Bone marrow (tissue), 2 donors: Measurements from ENCODE around the gene CYP26B1.

ENCODE experiments used
- DNase-seq, 2 donors: peaks; one replicate each; lab custom pipeline; 2025; lab: John Stamatoyannopoulos, UW

The CYP26B1 gene

DNA sequence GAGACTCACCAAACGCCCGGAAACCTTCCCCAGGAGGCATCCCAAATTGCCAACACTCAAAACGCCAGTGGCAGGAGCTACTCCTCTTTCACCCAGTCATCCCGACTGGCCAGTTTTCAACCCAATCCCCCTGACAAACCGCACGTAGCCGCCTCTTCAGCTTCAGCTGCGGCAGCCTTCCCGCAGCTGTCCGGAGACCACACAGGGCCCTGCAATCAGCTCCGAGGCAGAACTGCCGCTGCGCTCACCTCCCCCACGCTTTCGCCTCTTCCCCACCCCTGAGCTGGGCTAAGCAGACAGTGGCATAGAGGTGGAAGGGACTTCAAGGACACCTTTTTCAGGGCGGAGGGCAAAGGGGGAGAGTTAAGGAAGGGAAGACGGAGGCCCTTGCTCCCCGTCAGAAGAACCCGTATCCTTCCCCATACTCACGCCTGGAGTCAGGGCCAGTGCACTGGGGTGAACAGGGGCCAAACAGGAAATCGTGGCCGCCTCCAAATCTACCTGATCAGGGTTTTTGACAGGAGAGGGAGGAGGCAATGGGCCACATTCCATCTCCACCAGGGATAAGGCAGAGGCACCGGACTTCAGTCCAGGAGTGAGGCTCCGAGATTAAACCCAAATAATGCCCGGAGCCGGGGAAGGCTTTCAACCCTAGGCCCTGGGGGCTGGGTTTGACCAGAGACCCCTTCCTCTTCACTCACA, 16.9 kb downstream of the CYP26B1 start:
- no peak for DNase-seq

DNA sequence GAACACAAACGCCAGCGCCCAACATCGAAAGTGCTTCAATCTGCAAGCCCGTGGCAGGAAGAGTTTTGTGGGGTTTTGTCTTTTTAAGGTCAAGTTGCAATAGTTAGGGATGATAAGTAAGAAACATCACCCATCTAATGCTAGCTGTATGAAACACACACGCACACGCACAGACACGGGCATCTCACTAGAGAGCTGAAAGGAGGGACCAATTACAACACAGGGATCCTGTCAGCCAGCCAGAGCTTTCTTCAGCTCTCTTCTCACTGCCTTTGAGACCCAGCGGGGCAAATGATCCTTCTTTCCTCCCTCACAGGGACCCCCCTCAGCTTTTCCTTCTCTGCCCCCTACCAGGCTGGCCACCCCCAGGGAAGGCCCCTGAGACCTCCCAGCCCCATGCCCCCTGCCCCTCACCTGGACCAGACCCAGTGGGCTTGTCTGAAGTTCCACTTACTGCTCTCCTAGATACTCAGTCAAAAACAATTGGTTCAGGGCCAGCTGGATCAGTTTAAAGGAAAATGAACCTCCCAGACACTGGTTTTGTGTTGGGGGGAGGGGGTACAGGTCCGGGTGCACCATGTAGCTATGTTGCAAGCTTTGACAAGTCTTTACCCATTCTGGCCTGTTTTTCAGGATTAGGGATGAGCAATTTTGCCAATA, 17.9 kb downstream of the CYP26B1 start:
- no peak for DNase-seq

DNA sequence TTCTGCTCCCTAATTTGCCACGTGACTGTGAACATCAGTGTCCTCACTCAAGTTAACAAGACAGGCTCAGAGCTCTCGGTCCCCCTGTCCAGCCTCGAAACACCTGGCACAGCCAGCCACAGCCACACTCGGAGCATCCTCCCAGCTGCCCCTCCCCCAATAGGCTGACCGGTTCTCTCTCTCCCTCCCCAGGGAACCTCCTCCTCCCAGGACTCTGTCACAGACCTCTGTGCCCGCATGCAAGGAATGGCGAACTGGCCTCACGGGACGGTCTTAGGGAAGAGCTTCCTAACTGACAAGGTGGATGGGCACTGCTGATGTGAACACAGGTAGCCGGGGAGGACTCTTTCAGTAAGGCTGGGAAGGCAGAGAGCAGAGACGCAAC, 18.8 kb downstream of the CYP26B1 start:
- DNase-seq = no peak

DNA sequence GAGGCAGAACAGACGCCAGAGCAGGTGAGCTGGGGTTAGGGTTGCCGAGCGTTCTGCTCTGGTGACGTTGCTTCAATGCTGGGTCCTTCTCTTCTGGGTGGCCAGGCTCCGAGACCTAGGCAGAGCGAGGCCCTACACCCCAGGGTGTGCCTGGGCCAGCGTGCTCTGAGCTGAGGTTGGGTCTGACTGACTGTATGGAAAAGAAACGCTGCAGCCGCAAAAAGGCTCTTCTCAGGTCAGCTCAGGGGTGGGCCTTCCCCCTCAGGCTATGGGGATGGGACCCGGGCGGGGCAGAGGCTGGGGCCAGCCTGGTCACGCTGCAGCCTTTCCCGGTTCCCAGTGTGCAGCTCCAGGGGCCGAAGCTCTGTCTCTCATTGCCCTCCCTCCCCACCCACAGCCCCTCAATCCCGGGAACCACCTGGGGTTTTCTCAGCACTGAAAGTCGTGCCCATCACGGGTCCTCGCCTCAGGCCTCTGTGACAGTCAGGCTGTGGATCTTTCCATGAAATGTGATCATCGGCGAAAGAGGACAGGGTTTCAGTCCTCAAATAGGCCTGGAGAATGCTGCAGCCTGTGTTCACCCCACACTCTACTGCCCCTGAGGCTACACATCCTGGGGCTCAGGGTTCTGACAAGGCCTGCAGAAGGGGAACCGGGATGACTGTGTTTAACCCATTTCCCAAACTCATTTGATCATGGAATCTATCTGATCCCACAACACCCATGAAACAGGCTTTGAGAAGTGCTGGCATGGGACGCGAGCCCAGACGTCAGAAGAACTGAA, 19.4 kb downstream of the CYP26B1 start:
- no peak for DNase-seq

DNA sequence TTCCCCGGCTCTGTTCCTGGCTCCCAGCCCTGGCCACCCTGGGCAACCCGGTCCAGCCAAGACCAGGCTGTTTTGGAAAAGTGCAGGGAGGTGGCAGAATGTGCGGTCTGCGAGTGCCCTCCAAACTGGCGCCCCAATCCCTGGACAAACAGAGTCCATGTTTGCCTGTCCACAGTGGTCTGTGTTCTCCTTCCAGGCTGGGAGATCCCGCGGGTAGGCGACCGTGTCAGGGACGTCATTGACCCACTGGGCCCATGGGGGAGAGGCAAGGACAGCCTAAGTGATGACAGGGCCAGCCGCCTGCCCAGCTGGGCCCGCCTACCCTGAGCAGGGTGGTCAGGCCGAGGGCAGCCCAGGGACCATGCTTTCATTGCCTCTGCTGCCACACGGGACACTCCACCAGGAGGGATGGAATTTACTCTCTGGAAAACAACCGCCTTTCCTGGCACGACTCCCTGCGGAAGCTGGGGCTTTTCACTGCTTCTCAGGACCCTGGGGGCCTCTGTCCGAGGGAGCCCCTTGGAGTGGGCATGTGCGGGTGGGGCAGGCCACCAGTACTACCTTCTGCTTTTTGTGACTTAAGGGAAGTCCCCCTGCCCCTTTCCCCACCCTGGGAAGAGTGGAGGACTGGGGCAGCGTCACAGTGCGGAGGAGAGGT, 20.1 kb downstream of the CYP26B1 start:
- no peak for DNase-seq

DNA sequence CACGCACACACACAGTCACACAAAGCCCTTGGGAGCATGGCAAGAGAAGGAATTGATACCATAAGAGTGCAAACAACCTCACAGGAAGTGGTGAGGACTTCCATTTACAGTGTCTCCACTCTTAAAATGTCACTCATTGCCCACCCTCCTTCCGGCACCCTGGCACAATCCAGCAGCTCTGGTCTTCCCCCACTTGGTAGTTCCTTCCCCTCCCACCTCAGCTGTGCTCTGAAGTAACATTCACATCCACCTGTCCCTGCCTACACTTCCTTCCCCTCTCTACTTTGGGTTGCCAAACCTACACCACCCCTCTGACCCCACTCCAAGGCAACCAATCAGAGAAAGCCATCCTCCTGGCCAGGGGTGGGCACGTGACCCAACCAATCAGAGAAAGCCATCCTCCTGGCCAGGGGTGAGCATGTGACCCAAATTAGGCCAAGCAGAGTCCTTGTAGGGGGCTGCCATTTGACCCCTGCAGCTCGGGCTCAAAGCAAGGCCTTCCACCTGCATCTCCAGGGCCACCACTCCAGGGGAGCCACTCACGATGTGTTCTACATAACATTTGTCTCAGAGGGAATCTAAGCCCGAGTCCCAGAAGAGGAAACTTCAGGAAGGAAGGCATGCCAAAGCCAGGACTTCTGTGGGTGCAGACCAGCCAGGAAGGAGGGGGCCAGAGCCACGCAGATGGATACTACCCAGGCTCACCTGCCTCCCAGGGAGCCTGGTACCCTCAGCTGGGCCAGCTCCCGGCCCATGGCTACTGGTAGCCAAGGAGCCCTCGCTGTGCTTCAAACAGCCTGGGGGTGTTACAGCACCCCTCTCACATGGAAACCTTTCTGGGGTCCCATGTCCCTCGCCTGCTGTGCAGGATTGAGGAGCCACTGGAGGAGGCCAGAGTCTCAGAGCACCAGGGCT, 21.2 kb downstream of the CYP26B1 start:
- DNase-seq = no peak

DNA sequence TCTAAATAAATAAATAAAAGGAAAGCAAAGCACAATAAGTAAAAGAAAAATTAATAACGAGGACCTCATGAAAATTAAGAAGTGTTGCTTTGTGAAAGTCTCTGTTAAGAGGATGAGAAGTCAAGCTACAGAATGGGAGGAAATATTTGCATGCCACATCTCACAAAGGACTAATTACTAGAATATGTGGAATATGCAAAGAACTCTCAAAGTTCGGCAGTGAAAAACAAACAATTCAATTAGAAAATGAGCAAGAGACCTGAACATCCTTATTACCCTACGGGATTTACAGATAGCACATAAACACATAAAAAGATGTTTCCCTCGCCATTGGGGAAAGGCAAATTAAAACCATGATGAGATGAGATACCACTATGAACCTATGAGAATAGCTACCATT, 23.3 kb downstream of the CYP26B1 start:
- DNase-seq = no peak

DNA sequence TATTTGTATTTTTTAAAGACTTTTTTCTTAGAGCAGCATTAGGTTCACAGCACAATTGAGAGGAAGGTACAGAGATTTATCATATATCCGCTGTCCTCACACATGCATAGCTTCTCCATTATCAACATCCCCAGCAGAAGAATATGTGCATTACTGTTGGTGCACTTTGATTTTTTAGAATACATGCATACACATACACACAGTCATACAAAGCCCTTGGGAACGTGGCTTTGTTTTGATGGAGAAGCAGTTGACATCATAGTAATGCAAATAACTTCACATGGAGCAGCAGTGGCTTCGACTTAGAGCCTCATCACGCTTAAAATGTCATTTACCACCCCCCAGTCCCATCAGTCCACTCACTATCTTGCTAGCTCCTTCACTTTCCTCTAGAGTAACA, 26.5 kb downstream of the CYP26B1 start:
- DNase-seq = no peak

DNA sequence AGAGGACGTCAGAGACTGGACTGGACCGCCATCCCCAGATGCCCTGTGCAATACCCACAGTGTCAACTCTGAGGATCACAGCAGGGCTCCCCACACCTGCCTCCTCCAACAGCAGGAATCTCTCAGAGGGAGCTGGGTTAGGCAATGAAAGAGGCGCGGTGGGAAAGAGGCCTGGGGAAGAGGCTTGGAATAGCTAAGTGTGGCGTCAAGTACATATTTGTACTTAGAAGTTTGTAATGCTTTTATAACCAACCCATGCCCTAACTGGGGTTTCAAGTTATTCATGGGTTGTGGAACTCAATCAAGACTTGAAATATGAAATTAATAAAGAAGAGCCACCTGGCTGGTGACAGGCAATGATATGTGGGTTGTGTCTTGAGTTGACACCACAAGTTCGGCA, 28.7 kb downstream of the CYP26B1 start:
- DNase-seq = no peak

DNA sequence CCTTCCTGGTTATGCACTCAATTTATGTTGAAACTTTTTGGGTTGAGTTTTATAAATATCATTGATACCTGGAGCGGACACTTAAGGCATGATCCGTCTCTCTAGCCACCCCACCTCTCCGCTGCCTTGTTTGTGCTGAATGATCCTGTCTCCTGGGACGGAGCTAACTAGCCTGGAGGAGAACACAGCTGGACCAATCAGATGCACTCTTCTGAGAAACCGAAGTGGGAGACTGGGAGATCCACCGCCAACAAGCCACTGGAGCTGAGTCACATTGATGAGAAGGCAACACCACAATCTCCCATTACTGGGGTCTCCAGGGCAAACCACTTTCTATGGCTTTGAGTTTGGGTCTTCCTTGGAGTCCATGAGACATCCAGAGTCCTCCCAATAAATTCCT, 29.3 kb downstream of the CYP26B1 start:
- DNase-seq = no peak

DNA sequence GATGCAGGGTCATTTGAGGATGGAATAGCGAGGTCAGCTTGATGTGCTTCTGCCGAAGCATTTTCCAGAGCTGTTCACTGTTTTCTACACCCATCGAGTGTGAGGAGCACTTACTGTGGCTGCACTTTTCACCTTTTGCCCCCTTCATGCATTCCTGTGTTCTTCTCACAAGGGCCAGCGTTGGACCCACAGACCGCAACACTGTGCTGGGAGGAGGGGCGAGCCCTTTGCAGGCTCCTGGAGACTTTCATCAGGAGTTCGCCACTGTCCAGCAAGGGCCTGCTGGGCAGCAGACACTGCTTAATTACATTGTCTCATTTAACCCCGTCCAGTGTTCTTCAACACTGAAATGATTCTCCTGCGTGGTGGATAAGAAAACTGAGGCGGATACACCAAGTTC, 29.9 kb downstream of the CYP26B1 start:
- no peak for DNase-seq

DNA sequence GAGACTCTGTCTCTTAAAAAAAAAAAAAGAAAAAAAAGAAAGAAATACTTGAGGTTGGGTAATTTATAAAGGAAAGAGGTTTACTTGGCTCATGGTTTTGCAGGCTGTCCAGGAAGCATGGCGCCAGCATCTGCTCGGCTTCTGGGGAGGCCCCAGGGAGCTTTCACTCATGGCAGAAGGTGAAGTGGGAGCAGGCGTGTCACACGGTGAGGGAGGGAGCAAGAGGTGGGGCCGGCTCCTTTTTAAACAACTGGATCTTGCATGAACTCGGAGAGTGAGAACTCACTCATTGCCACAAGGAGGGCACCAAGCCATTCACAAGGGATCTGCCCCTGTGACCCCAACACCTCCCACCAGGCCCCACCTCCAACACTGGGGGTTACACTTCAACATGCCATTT, 30.6 kb downstream of the CYP26B1 start:
- DNase-seq = no peak

DNA sequence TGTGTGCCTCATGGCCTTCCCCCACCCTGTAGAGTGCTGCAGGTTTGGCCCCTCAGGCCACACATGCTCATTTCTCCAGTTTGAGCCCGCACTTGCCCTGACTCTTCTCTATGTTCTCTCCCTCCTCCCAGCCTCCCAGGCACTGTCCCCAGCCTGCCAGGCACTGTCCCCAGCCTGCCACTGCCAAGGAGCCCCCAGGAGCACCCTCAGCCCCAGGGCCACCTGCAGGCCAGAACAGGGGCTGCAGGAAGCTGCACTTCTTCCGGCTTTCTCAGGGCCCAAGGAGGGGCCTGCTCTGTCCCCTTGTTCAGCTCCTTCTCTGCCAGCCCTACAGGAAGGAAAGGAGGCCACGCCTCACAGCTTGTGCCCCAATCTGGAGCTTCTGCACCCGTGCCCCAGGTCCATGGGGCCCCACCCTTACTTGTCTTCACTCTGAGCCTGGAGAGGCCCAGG, 31.6 kb downstream of the CYP26B1 start:
- DNase-seq = no peak

DNA sequence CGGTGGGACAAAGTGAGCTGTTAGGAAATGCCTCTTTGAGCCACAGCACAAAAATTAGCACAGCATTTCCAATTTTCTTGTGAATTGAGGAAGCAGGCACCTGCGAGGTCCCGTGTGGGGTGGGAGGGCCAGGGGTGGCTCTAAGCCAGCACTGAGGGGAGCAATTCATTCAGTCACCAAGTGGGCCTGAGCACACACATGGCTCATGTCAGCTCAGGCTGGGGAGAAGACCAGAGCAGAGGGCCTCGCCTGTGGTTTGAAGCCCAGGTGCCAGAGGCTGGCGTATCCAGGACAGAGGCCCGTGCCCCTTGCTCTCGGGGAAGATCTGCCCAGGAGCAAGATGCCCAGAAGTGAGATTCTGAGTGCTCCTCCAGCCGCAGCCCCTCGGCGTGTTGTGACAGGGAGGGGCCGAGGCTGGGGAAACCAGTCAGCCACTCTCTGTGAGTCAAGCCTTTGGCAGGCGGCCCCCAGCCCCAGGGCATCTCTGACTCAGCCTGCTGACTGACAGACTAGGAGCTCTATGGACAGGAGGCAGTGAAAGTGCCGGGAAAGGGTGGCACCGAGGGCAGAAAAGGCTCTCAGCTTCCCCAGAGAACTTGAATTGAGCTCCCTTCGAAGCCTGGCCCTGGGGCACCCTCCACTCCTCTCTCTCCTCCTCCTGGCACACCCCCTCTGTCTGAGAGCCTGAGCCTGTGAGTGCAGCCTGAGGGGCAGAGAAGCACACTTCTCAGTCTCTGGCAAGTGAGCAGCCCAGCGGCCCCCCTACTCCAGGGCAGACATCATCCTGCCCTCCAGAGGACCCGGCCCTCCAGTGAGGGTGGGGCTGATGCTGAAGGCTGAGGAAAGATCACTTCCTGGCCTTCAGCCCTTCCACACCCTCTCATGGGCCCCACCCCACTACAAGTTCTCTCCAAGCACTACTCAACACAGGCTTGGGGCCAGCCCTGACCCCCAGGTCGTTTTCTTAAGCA, 32.3 kb downstream of the CYP26B1 start:
- no peak for DNase-seq

DNA sequence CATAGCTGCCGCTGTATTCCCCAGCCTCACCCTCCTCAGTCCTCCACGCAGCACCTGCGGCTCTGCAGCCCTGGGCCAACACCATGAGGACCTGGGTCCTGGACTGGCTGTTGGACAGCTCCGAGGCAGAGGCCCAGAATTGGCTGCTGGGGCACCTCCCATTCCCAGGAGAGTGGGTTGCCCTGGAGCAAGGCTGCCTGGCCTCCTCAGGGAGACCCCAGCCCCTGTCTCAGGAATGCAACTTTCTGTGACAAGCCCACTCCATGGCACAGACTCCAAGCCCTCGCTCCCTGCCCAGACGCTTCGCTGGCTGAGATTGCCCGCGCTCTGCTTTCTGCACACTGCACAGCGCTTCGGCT, 33.0 kb downstream of the CYP26B1 start:
- DNase-seq = no peak

DNA sequence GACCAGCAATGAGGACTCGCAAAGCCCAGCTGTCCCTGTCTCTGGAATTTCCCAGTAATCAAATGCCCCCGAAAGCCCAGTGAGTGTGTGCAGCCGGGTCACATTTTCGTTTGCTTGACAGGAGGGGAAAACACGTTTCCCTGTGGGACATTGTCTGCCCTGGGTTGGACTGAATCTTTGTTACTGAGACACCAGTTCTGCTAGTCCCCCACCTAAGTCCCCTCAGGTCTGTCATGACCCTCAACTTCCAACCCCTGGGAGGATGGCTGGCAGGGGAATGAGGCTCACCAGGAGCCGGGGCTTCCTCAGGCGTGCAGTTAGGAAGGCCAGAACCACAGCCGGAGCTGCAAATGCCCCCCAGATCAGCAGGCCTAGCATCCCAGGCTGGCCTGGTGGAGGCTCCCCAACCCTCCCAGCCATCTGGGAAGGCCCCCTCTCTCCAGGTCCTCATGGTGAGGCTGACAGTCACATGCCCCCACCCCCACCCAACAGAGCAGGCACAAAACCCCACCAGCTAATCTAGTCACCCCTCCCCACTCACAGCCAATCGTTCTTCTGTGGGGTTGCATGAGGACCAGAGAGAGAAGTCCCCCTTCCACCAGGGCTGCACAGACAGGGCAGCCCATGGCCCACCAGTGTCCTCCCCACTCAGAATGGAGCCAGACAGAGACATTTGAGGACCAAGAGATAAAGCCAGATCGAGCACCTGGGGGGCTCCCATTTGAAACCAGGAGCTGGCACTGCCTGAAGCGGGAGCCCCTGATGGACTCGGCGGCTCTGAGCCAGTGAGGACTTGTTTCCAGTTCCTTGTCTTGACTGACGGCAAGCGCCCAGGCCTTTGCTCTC, 33.6 kb downstream of the CYP26B1 start:
- no peak for DNase-seq

DNA sequence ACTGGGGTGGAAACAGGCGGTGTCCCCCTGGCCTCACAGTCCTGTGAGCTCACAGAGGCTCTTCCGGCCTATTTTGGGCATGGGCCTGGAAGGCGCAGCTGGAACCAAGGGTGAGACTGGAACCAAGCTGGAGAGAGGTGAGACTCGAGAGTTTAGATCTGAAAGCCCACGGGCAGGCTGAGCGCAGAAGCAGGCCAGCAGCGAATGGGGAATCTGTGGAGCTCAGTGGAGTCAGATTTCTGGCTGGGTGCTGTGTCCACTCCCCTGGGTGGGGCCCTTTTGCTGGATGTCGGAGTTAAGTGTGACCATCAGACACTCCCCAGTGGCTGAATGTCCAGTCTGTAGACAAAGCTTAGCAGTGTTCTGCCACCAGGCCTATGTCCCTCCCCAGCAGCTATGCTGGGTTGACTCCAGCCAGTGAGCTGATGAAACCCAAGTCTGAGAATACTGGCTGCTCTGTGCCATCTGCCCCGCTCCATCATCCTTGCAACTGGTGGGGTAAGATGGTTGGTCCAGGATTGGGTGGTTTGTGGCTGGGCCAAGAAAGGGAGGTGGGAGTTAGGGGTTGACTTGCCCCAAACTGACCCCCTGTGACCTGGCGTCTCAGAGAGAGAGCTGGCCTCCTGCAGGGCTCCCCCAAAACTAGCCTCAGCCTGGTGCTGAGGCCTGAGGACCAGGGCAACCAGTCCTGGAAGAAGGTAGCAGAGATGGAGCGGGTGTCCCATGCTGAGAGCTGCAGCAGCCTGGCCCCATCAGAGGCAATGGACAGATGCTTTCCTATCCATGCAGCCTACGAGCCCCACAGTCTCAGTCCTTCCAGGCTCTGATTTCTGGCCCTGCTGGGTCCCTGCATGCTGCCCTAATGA, 34.4 kb downstream of the CYP26B1 start:
- DNase-seq = no peak

DNA sequence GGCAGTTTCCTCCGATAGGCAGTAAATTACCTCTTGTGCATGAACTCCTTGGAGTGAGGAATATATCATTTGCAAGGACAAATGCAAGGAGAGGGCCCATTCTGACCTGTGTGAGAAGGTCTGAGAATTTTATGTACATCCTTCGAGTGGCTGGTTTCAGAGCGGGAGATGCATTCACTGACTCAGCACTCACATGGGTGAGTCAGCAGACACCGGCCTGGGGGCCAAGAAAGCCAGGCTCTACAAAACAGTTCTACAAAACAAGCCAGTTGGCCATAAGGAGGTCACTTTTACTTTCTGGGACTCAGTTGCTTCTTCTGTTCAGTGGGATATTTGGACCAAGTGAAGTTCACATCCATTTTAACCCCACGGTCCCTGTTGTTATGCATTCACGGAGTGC, 35.3 kb downstream of the CYP26B1 start:
- DNase-seq = no peak

DNA sequence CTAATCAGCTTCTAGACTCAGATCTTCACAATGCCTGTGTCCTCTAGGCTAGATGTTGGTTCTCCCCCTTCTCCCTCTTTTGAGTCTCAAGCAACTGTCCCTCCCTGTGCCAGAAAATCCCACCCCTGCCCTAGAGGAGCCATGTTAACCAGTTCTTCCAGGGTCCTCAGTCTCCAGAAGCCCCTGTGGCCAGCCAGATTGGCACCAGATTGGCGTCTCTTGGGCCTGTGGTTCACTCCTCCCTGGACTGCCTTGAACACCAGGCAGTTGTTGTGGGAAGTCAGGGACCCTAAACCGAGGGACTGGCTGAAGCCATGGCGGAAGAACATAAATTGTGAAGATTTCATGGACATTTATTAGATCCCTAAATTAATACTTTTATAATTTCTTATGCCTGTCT, 36.6 kb downstream of the CYP26B1 start:
- no peak for DNase-seq
